Measurements from ENCODE around the gene NFKB2.

NFKB2 gene

DNA sequence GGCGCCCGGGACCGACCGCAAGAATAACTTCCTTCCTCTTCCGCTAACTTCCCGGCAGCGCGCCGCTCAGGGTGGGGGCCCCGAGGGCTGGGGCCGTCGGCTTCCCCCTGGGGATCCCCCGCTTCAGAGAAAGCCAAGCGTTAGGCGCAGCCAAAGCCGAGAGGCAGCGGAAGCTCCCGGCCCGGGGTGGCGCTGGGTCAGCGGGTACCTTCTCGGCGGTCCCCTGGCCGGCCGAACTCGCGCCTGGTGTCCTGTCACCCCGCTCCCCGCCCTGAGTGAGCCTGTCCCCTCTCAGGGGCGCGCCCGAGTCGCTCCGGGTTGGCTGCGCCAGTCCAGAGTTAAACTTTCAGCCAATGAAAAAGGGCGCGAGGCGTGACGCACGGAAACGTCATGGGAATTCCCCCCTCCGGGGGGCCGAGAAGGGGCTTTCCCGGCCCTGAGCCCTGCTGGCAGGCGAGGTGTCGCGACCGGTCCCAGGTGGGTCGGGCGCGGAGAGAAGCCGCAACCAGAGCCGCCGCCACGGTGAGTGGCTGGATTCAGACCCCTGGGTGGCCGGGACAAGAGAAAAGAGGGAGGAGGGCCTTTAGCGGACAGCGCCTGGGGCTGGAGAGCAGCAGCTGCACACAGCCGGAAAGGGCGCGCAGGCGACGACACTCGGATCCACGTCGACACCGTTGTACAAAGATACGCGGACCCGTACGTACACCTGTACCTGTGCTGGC is 1.3 kb upstream of the NFKB2 start:
- Histone ChIP-seq H3K4me3 (replicated peaks; ENCODE audit: insufficient read depth, low read length) (peak overlapping the region; percentile 75), H3K27me3 (ENCODE audit: insufficient read depth, poor library complexity, severe bottlenecking) (peaks cover 11% of the 10 kb centered on the region), H3K27ac (replicated peaks) (peak overlapping the region; percentile 79)
- TF ChIP-seq GABPA (IDR thresholded peaks at IDR 0.05; ENCODE audit: low read depth) (no peak), POLR2AphosphoS5 (IDR thresholded peaks at IDR 0.05; ENCODE audit: low read depth) (0 out of 2 replicates have a peak, but pooled peaks have one; percentile 41), SPI1 (IDR thresholded peaks at IDR 0.05; ENCODE audit: borderline replicate concordance, low read depth) (peak; percentile 79)
- TF ChIP-seq, protein P1, sequence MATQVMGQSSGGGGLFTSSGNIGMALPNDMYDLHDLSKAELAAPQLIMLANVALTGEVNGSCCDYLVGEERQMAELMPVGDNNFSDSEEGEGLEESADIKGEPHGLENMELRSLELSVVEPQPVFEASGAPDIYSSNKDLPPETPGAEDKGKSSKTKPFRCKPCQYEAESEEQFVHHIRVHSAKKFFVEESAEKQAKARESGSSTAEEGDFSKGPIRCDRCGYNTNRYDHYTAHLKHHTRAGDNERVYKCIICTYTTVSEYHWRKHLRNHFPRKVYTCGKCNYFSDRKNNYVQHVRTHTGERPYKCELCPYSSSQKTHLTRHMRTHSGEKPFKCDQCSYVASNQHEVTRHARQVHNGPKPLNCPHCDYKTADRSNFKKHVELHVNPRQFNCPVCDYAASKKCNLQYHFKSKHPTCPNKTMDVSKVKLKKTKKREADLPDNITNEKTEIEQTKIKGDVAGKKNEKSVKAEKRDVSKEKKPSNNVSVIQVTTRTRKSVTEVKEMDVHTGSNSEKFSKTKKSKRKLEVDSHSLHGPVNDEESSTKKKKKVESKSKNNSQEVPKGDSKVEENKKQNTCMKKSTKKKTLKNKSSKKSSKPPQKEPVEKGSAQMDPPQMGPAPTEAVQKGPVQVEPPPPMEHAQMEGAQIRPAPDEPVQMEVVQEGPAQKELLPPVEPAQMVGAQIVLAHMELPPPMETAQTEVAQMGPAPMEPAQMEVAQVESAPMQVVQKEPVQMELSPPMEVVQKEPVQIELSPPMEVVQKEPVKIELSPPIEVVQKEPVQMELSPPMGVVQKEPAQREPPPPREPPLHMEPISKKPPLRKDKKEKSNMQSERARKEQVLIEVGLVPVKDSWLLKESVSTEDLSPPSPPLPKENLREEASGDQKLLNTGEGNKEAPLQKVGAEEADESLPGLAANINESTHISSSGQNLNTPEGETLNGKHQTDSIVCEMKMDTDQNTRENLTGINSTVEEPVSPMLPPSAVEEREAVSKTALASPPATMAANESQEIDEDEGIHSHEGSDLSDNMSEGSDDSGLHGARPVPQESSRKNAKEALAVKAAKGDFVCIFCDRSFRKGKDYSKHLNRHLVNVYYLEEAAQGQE (IDR thresholded peaks at IDR 0.05; ENCODE audit: insufficient replicate concordance, low read depth) = peak; percentile 65
- TF ChIP-seq, protein P2, sequence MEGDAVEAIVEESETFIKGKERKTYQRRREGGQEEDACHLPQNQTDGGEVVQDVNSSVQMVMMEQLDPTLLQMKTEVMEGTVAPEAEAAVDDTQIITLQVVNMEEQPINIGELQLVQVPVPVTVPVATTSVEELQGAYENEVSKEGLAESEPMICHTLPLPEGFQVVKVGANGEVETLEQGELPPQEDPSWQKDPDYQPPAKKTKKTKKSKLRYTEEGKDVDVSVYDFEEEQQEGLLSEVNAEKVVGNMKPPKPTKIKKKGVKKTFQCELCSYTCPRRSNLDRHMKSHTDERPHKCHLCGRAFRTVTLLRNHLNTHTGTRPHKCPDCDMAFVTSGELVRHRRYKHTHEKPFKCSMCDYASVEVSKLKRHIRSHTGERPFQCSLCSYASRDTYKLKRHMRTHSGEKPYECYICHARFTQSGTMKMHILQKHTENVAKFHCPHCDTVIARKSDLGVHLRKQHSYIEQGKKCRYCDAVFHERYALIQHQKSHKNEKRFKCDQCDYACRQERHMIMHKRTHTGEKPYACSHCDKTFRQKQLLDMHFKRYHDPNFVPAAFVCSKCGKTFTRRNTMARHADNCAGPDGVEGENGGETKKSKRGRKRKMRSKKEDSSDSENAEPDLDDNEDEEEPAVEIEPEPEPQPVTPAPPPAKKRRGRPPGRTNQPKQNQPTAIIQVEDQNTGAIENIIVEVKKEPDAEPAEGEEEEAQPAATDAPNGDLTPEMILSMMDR (IDR thresholded peaks at IDR 0.05; ENCODE audit: insufficient read depth, low read length) = no peak
- peak; percentile 83 to 92 for DNase-seq (ENCODE audit: low read depth in 1 of 2, low spot score in 1 of 2)

DNA sequence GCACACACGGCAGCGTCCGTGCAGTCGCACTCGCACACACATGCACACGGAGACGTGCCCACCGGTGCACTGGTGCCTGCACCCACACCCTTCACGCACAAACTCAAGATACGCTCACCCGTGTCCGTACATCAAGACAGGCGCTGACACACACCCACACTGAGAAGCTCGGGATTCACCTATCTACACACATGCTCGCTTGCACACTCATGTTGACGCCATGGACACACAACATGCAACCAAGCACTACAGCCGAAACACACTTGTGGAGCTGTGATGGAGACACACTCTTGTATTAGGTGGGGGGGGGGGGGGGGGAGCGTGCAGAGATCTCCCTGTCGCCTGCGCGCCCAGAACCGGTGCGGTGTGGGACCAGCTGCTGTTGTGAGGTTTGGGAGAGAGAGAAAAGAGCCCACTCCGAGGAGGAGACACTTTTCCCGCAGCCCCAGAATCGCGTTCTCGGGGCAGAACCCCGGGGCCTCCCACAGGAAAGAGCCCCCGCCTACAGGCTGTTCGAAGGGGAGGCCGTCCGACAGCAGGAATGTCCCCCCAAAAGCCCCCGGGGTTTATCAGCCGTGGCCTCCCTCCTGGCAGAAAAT is 605 bp upstream of the NFKB2 start:
- peaks cover 11% of the 10 kb centered on the region for H3K27me3 ChIP-seq (ENCODE audit: insufficient read depth, poor library complexity, severe bottlenecking)
- peak in 1 of 2 experiments; percentile 33 for DNase-seq (ENCODE audit: low read depth in 1 of 2, low spot score in 1 of 2)
- peak overlapping the region; percentile 79; the same call in 1 of the 2 replicates for H3K27ac ChIP-seq (replicated peaks)
- TF ChIP-seq, protein P1 (IDR thresholded peaks at IDR 0.05; ENCODE audit: insufficient replicate concordance, low read depth) = no peak
- TF ChIP-seq, protein P2 (IDR thresholded peaks at IDR 0.05; ENCODE audit: insufficient read depth, low read length) = no peak
- TF ChIP-seq POLR2AphosphoS5 (IDR thresholded peaks at IDR 0.05; ENCODE audit: low read depth) = no peak
- peak overlapping the region; percentile 75 for H3K4me3 ChIP-seq (replicated peaks; ENCODE audit: insufficient read depth, low read length)

DNA sequence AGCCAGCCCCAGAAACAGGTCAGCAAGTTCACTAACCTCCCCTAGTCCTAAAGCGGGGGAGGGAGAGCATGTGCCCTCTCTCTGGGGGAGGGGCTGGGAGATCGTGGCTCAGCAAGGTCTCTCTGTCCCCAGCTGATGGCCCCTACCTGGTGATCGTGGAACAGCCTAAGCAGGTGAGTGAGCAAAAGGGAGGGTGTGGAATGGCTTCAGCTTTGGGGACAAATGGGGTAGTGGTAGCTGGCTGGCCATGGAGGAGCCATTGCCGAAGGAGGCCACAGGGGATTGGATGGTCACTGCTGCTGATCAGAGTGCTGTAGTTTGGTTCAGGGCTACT is 779 bp downstream of the NFKB2 start:
- TF ChIP-seq GABPA (IDR thresholded peaks at IDR 0.05; ENCODE audit: low read depth) = no peak
- TF ChIP-seq, protein P1 (IDR thresholded peaks at IDR 0.05; ENCODE audit: insufficient replicate concordance, low read depth) = no peak
- no peak for TF ChIP-seq POLR2AphosphoS5 (IDR thresholded peaks at IDR 0.05; ENCODE audit: low read depth)
- TF ChIP-seq SPI1 (IDR thresholded peaks at IDR 0.05; ENCODE audit: borderline replicate concordance, low read depth) = no peak
- TF ChIP-seq, protein P2 (IDR thresholded peaks at IDR 0.05; ENCODE audit: insufficient read depth, low read length) = no peak
- Histone ChIP-seq H3K27me3 (ENCODE audit: insufficient read depth, poor library complexity, severe bottlenecking) (peaks cover 8% of the 10 kb centered on the region), H3K4me3 (replicated peaks; ENCODE audit: insufficient read depth, low read length) (no peak overlapping the region), H3K27ac (replicated peaks) (no peak overlapping the region)
- no peak for DNase-seq (ENCODE audit: low read depth in 1 of 2, low spot score in 1 of 2)

All from HL-60 (cell line).